Neural progenitor cell (in vitro differentiated cells): ENCODE data around the gene SFMBT1.

Experiments
- CTCF ChIP-seq: fragments of 200-600 bp; sonication (generic); IDR thresholded peaks from 2 replicates; pipeline ENCODE4 v1.5.1; 2017; ENCODE audit warnings: antibody characterized with exemption, mild to moderate bottlenecking
- EZH2phosphoT487 ChIP-seq: fragments of 200-600 bp; sonication (generic); IDR thresholded peaks from 2 replicates; pipeline ENCODE4 v1.6.1; 2017; ENCODE audit warnings: antibody characterized with exemption

- TF ChIP-seq CTCF (no peak), EZH2phosphoT487 (no peak)
These were observed 168.8 kb downstream of the SFMBT1 start for GRCh38 chr3:52877085-52877484.
